ENCODE results near the gene OR51E1. TPM values are rescaled to one million over a fixed set of nuclear protein-coding genes. Genes with fewer than 3 reads are reported as not detected.

Gene OR51E1
- total RNA-seq, 1 donor from 2014 or later, result not detected

DNA sequence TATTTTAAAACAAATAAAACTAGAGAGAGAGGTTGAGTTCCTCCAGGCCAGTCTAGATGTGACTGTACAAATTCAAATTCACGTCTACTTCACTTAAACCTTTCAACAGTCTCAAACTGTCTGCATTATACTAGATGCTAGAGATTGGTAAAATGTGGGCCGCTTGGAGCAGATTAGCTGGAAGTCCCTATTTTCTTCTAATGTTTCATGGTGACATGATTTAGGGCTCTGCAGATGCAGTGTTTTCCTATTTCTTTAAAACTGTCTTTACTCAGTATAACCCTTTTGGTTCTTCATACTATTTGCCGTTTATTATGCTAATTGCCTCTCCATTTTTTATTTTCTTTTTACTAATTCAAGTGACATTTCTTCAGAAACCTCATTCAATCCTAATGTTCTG, 20.4 kb downstream of the OR51E1 start:
- DNase-seq (ENCODE audit: low spot score), result no peak
- no peaks in the 10 kb centered on the region for H3K36me3 Mint-ChIP-seq (ENCODE audit: low read depth)
- H3K4me1 Mint-ChIP-seq (ENCODE audit: low read depth), result no peaks in the 10 kb centered on the region
- intact Hi-C loops (cut with micrococcal nuclease), result no loop called here
- H3K27me3 Mint-ChIP-seq (ENCODE audit: low read depth), result peaks cover 8% of the 10 kb centered on the region
- no peaks in the 10 kb centered on the region for H3K9me3 Mint-ChIP-seq
- H3K4me3 Mint-ChIP-seq (ENCODE audit: low read depth), result no peak overlapping the region
- no peak overlapping the region for H3K27ac Mint-ChIP-seq

- no peak overlapping the region for H3K27ac Mint-ChIP-seq
- no peak overlapping the region for H3K4me3 Mint-ChIP-seq (ENCODE audit: low read depth)
- H3K36me3 Mint-ChIP-seq (ENCODE audit: low read depth), result no peaks in the 10 kb centered on the region
- intact Hi-C loops (cut with micrococcal nuclease), result no loop called here
- peaks cover 8% of the 10 kb centered on the region for H3K27me3 Mint-ChIP-seq (ENCODE audit: low read depth)
- DNase-seq (ENCODE audit: low spot score), result no peak
- no peaks in the 10 kb centered on the region for H3K9me3 Mint-ChIP-seq
- no peaks in the 10 kb centered on the region for H3K4me1 Mint-ChIP-seq (ENCODE audit: low read depth)
Measured at GRCh38 chr11:4664786-4665185, 21.0 kb downstream of the OR51E1 start.

GRCh38 chr11:4665424-4665823, 21.6 kb downstream of the OR51E1 start:
- Mint-ChIP-seq H3K4me3 (ENCODE audit: low read depth) (no peak overlapping the region), H3K27ac (no peak overlapping the region), H3K27me3 (ENCODE audit: low read depth) (peaks cover 8% of the 10 kb centered on the region), H3K9me3 (no peaks in the 10 kb centered on the region), H3K4me1 (ENCODE audit: low read depth) (no peaks in the 10 kb centered on the region), H3K36me3 (ENCODE audit: low read depth) (no peaks in the 10 kb centered on the region)
- intact Hi-C loops (cut with micrococcal nuclease), result no loop called here
- DNase-seq (ENCODE audit: low spot score), result no peak

DNA sequence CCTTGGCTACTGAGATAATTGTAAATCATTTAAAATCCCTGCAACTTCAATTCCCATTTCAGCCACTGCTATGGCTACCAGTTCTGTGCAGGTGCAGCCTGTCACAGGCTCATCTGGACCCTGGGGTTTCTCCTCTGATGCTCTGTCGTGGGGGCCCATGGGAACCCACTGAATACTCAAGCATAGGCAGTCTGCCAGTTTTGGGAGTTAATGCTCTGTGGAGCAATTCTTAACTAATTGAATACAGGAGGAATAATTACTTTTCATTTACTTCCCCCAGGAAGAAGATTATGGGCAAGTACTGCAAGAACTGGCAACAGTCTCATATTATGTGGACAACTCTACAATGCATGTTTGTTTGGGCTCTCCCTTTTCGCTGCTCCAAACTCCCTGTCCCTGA, 28.0 kb downstream of the OR51E1 start:
- H3K9me3 Mint-ChIP-seq, result no peaks in the 10 kb centered on the region
- no peaks in the 10 kb centered on the region for H3K36me3 Mint-ChIP-seq (ENCODE audit: low read depth)
- H3K27me3 Mint-ChIP-seq (ENCODE audit: low read depth), result no peaks in the 10 kb centered on the region
- H3K4me1 Mint-ChIP-seq (ENCODE audit: low read depth), result no peaks in the 10 kb centered on the region
- no peak for DNase-seq (ENCODE audit: low spot score)
- H3K27ac Mint-ChIP-seq, result no peak overlapping the region
- intact Hi-C loops (cut with micrococcal nuclease), result no loop called here
- no peak overlapping the region for H3K4me3 Mint-ChIP-seq (ENCODE audit: low read depth)

GRCh38 chr11:4672470-4672869, 28.7 kb downstream of the OR51E1 start:
- Mint-ChIP-seq H3K4me1 (ENCODE audit: low read depth) (no peaks in the 10 kb centered on the region), H3K4me3 (ENCODE audit: low read depth) (no peak overlapping the region), H3K9me3 (no peaks in the 10 kb centered on the region), H3K27ac (no peak overlapping the region), H3K27me3 (ENCODE audit: low read depth) (no peaks in the 10 kb centered on the region), H3K36me3 (ENCODE audit: low read depth) (no peaks in the 10 kb centered on the region)
- DNase-seq (ENCODE audit: low spot score), result no peak
- intact Hi-C loops (cut with micrococcal nuclease), result no loop called here

GRCh38 chr11:4673781-4674180, 30.0 kb downstream of the OR51E1 start:
- Mint-ChIP-seq H3K9me3 (no peaks in the 10 kb centered on the region), H3K36me3 (ENCODE audit: low read depth) (no peaks in the 10 kb centered on the region), H3K27ac (no peak overlapping the region), H3K27me3 (ENCODE audit: low read depth) (no peaks in the 10 kb centered on the region), H3K4me3 (ENCODE audit: low read depth) (no peak overlapping the region), H3K4me1 (ENCODE audit: low read depth) (no peaks in the 10 kb centered on the region)
- DNase-seq (ENCODE audit: low spot score), result no peak
- intact Hi-C loops (cut with micrococcal nuclease), result no loop called here

DNA sequence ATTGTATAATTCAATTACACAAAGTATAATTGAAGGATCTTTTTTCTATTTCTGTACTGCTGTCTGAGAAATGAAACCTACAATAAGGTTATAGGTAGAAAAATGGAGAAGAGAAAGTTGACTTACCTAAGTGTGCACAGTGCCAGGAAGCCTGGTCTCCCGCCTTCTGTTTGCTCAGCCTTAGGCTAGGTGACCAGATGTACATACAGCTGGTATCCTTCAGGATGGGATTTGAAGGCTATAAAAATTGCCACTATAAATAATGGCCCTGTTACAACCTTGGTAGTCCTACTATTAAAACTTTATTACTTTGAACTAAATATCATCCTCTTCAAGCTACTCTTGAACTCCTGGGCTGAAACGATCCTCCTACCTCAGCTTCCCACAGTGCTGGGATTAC, 34.2 kb downstream of the OR51E1 start:
- intact Hi-C loops (cut with micrococcal nuclease), result no loop called here
- Mint-ChIP-seq H3K9me3 (no peaks in the 10 kb centered on the region), H3K4me3 (ENCODE audit: low read depth) (no peak overlapping the region), H3K27me3 (ENCODE audit: low read depth) (no peaks in the 10 kb centered on the region), H3K4me1 (ENCODE audit: low read depth) (no peaks in the 10 kb centered on the region), H3K36me3 (ENCODE audit: low read depth) (no peaks in the 10 kb centered on the region), H3K27ac (no peak overlapping the region)
- DNase-seq (ENCODE audit: low spot score), result no peak

GRCh38 chr11:4680341-4680740, 36.6 kb downstream of the OR51E1 start:
- no peak for DNase-seq (ENCODE audit: low spot score)
- intact Hi-C loops (cut with micrococcal nuclease), result no loop called here
- Mint-ChIP-seq H3K36me3 (ENCODE audit: low read depth) (no peaks in the 10 kb centered on the region), H3K9me3 (no peaks in the 10 kb centered on the region), H3K4me3 (ENCODE audit: low read depth) (no peak overlapping the region), H3K27me3 (ENCODE audit: low read depth) (no peaks in the 10 kb centered on the region), H3K27ac (no peak overlapping the region), H3K4me1 (ENCODE audit: low read depth) (no peaks in the 10 kb centered on the region)

DNA sequence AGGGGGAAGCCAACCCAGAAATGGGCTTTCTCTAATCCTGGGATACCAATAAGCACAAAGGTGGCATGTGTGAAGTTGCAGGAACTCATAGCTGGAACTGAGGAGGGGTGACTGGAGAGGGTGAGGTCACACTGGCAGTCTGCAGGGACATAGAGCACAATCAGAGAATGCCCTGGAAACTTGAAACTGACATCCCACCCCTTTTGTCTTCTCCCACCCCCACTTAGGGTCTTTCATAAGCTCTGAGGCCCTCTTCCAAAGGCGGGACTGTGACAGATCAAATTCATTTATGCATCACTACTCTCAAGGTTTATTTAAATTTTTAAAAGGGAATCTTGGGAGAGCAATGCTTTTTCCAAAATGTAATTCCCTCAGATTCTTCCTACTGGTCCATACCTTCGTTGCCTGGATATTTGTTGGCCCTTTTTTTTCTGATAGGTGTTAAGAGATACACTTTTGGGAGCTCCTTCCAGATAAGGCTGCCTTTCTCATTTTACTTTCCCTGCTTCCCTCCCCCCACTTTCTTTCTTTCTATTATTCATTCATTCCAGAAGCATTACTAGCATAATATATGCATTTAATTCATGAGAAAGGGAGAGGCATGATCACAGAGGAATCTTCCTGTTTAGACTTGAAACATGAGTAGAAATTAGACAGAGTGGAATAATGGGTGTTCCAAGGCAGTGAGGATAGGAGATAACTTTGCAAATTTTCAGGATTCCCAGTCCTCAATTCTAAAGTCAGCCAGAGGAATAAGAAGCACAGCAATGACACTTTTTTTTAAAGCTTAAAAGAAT, 39.0 kb downstream of the OR51E1 start:
- Mint-ChIP-seq H3K27ac (no peak overlapping the region), H3K4me3 (ENCODE audit: low read depth) (no peak overlapping the region), H3K36me3 (ENCODE audit: low read depth) (no peaks in the 10 kb centered on the region), H3K4me1 (ENCODE audit: low read depth) (no peaks in the 10 kb centered on the region), H3K27me3 (ENCODE audit: low read depth) (no peaks in the 10 kb centered on the region), H3K9me3 (no peaks in the 10 kb centered on the region)
- intact Hi-C loops (cut with micrococcal nuclease), result no loop called here
- DNase-seq (ENCODE audit: low spot score), result no peak

- DNase-seq (ENCODE audit: low spot score), result no peak
- Mint-ChIP-seq H3K4me1 (ENCODE audit: low read depth) (no peaks in the 10 kb centered on the region), H3K4me3 (ENCODE audit: low read depth) (no peak overlapping the region), H3K27ac (no peak overlapping the region), H3K27me3 (ENCODE audit: low read depth) (no peaks in the 10 kb centered on the region), H3K9me3 (no peaks in the 10 kb centered on the region), H3K36me3 (ENCODE audit: low read depth) (no peaks in the 10 kb centered on the region)
- intact Hi-C loops (cut with micrococcal nuclease), result no loop called here
Measured at GRCh38 chr11:4684631-4685285, 41.0 kb downstream of the OR51E1 start.

DNA sequence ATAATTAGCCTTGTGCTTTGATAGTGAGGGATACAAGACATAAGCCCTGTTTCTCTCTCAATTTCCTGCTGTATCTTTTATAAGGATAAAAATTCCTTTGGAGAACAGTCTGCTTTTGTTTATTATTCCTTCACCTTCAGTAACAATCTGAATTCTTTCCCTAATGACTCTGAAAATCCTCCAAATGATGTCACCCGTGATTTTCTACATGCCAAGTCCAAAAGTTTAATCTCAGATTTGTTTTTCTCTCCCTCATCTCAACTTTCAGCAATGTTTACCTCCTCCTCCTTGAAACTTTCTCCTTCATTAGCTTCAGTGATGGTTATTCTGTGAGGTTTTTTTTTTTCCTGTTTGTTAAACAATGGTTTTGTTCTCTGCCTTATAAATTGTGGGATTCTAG, 51.7 kb downstream of the OR51E1 start:
- no peak for DNase-seq (ENCODE audit: low spot score)
- Mint-ChIP-seq H3K36me3 (ENCODE audit: low read depth) (no peaks in the 10 kb centered on the region), H3K27me3 (ENCODE audit: low read depth) (peaks cover 10% of the 10 kb centered on the region), H3K27ac (no peak overlapping the region), H3K4me1 (ENCODE audit: low read depth) (peaks cover 10% of the 10 kb centered on the region), H3K4me3 (ENCODE audit: low read depth) (no peak overlapping the region), H3K9me3 (no peaks in the 10 kb centered on the region)
- intact Hi-C loops (cut with micrococcal nuclease), result no loop called here

- Mint-ChIP-seq H3K4me3 (ENCODE audit: low read depth) (no peak within 1 kb of the TSS), H3K9me3 (no peaks in the 10 kb centered on the region), H3K36me3 (ENCODE audit: low read depth) (no peaks in the 10 kb centered on the region), H3K27me3 (ENCODE audit: low read depth) (peaks cover 4% of the 10 kb centered on the region), H3K27ac (no peak within 1 kb of the TSS), H3K4me1 (ENCODE audit: low read depth) (peaks cover 10% of the 10 kb centered on the region)
- DNase-seq (ENCODE audit: low spot score), result no peak
- intact Hi-C loops (cut with micrococcal nuclease), result no loop called here
Measured at GRCh38 chr11:4697585-4697984, 53.8 kb downstream of the OR51E1 start, which contains the start of gene OR51E2. TSS of gene OR51E2 (minus strand) at chr11:4697853. CDS start at chr11:4682711, 15,142 bp downstream.

- peaks cover 10% of the 10 kb centered on the region for H3K4me1 Mint-ChIP-seq (ENCODE audit: low read depth)
- H3K4me3 Mint-ChIP-seq (ENCODE audit: low read depth), result no peak overlapping the region
- H3K27ac Mint-ChIP-seq, result no peak overlapping the region
- H3K9me3 Mint-ChIP-seq, result no peaks in the 10 kb centered on the region
- DNase-seq (ENCODE audit: low spot score), result no peak
- H3K36me3 Mint-ChIP-seq (ENCODE audit: low read depth), result no peaks in the 10 kb centered on the region
- intact Hi-C loops (cut with micrococcal nuclease), result no loop called here
- H3K27me3 Mint-ChIP-seq (ENCODE audit: low read depth), result peaks cover 4% of the 10 kb centered on the region
Measured at GRCh38 chr11:4699697-4700435, 56.1 kb downstream of the OR51E1 start.
